Hepatocyte (in vitro differentiated cells): ENCODE data around the gene DACT1.

Experiments used
- CTCF ChIP-seq: fragments of 200-600 bp; sonication (generic); IDR thresholded peaks from 2 replicates; pipeline ENCODE4 v1.5.1; 2016; ENCODE audit warnings: antibody characterized with exemption, mild to moderate bottlenecking; ENCODE audit not compliant: poor library complexity
- EZH2 ChIP-seq: fragments of 200-600 bp; sonication (generic); IDR thresholded peaks from 2 replicates; pipeline ENCODE4 v1.6.1; 2016; ENCODE audit warnings: antibody characterized with exemption, mild to moderate bottlenecking, borderline replicate concordance

GRCh38 chr14:58639842-58640484 lies 2.2 kb downstream of the DACT1 start:
- TF ChIP-seq CTCF (peak; percentile 79), EZH2 (no peak)
